Adrenal gland (tissue), 5 donors: ENCODE results near the gene FCN1.

Experiments used
- POLR2A ChIP-seq, 2 donors: fragments of 450-650 bp; IDR thresholded peaks; one replicate each; pipeline ENCODE4 v1.6.1; 2017; ENCODE audit warnings: antibody characterized with exemption in 2 of 2, mild to moderate bottlenecking in 2 of 2, moderate library complexity in 1 of 2
- TF ChIP-seq, protein P1 (sequence below), 6 experiments: fragments of 450-650 bp in 4 of 6; fragments of 200-600 bp in 2 of 6; sonication (generic) in 1 of 6; IDR thresholded peaks; 1 replicate in 5 of 6; 2 replicates in 1 of 6; pipeline versions ENCODE4 v1.5.1 to v1.8.0; 2016 to 2021; ENCODE audit warnings: antibody characterized with exemption in 6 of 6, mild to moderate bottlenecking in 2 of 6, moderate library complexity in 1 of 6
- donor health status: DM: no; HTN: no; CAD: no.

DNA sequence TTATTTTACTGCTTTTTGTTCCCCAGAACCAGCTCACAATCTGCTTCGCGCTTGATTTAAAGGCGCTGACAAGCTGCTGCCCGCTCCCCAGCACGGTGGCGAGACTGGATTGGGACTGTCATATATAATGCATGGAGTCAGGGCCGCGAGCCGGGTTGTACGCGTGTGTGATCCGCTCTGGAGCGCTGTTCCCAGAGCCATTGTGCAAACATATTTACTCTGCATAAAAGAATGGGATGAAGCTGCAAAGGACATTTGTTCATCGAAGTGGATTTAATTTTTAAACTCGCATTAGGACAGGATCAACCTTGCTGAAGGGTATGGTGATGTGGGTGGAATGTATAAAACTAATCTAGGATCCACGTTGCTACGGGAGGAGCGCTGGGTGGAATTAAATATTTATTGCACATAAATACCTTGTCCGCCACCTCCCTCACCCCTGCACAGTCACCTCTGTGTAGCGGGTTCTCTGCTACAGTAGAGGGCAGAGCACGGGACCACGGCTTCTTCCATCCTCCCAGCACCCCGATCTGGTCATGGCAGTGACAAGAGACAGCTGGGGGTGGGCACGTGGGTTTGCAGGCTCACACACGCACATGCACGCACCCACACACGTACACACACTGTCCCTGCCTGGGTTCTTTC lies 18.1 kb upstream of the FCN1 start:
- TF ChIP-seq, protein P1, sequence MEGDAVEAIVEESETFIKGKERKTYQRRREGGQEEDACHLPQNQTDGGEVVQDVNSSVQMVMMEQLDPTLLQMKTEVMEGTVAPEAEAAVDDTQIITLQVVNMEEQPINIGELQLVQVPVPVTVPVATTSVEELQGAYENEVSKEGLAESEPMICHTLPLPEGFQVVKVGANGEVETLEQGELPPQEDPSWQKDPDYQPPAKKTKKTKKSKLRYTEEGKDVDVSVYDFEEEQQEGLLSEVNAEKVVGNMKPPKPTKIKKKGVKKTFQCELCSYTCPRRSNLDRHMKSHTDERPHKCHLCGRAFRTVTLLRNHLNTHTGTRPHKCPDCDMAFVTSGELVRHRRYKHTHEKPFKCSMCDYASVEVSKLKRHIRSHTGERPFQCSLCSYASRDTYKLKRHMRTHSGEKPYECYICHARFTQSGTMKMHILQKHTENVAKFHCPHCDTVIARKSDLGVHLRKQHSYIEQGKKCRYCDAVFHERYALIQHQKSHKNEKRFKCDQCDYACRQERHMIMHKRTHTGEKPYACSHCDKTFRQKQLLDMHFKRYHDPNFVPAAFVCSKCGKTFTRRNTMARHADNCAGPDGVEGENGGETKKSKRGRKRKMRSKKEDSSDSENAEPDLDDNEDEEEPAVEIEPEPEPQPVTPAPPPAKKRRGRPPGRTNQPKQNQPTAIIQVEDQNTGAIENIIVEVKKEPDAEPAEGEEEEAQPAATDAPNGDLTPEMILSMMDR (IDR thresholded peaks at IDR 0.05), result no peak
- no peak for TF ChIP-seq POLR2A (IDR thresholded peaks at IDR 0.05)
